Activated CD8-positive, alpha-beta memory T cell treated with anti-CD3 and anti-CD28 coated beads, Interleukin-2, amount 50 U/mL, for 24 hours (primary cell): ENCODE data around the gene PPP2R5E.
"Not testable (repeated sequence)": the region's sequence is repeated elsewhere in the genome, so short reads cannot be mapped to it uniquely, and the experiment has no call there.

Source experiments
- DNase-seq: peaks from one replicate; pipeline ENCODE4 v3.0.0-alpha.2; 2020; ENCODE audit errors: extremely low read depth

Gene PPP2R5E

GRCh38 chr14:63378444-63378843, 164.7 kb downstream of the PPP2R5E start:
- DNase-seq = no peak

GRCh38 chr14:63375769-63376168, 167.4 kb downstream of the PPP2R5E start:
- DNase-seq = no peak

DNA sequence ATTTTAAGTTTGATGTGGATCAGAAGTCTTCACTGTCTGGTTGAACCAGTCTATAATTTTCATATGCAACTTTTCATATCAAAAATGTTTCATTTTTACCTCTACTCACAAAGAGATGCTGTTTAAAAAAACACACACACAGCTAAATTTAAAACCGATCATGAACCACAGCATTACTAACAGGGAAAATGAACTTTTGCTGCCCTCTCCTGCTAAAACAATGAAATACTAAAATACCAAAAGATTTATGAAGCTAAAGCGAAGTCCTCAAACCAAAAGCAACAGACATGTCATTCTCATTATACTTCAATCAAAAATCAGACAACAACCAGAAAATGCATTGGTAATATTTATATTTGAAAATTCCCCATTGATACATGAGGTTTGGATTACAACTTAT, 171.6 kb downstream of the PPP2R5E start:
- not testable (repeated sequence) for DNase-seq

DNA sequence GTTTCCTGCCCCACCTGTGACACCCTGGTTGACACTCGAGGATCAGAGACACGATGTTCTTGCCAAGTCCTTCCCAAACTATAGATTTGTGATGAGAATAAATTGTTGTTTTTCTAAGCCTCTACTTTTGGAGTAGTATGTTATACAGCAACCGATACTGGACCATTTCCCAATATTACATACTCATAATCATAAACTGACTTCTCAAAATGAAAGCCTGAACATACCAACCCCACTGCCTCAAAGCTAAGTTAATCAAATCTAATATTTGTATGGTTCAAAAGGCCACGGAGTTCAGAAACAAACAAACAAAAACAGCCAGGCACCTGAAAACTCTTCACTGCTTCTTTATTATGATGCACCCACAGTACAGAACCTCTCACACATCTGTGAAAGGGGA, 172.1 kb downstream of the PPP2R5E start:
- DNase-seq = no peak

GRCh38 chr14:63367742-63368364, 175.3 kb downstream of the PPP2R5E start:
- DNase-seq = no peak

DNA sequence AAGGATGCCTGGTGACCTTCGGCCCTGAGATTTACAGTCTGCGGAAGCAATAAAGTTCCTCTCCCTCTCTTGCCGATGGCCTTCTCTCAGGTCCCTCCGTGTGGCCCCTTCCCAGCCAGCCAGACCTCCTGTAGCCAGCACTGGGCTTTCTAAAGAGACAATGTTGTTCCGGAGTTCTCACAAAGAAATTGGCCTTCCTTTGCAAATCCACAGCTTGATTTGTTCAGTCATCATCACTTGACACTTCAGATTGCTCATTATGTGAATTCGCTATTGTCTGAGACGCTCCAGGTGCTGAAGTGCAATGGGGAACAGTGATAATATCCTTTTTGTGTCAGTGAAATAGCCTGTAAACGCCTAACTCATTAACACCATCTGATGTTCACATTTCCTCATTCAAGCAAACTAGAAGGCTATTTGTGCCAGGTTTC, 180.8 kb downstream of the PPP2R5E start:
- no peak for DNase-seq

- DNase-seq = no peak
Observed at GRCh38 chr14:63361790-63362189, 181.4 kb downstream of the PPP2R5E start.

DNA sequence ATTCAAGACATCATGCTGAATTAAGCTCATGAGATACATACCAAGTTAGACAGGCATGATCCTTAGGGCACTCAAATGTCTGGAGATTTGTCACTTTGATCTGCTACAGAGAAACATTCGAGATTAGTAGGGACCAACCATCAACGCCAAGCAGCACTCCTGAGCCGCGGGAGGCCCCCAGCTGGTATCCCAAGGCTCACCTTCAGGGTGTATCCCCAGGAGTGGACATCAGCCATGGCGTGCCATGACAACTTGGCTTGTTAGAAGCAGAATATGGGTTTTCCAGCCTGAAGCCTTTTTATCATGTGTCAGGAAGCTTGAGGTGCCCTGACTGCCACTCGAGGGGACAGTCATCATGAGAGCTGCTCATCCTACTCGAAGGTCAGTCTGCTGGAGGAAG, 185.3 kb downstream of the PPP2R5E start:
- no peak for DNase-seq

GRCh38 chr14:63345826-63346225, 197.4 kb downstream of the PPP2R5E start:
- no peak for DNase-seq

DNA sequence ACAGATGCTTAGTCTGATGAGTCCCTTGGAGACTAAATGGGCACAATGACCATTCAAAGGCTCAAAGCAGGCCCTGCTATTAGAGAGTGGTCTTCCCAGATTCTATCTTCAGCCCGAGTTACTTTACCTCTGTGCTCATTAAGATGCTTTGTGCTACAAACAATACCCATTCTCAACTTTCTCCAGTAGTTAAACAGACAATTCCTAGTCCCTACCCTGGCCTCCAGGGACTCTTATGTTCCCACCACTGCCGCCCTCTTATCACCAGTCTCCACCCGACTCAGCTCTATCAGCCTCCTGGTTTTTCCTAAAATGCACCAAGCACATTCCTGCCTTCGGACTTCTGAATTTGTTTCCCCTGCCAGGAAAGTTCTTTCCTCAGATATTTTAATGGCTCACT, 198.8 kb downstream of the PPP2R5E start:
- DNase-seq = no peak

DNA sequence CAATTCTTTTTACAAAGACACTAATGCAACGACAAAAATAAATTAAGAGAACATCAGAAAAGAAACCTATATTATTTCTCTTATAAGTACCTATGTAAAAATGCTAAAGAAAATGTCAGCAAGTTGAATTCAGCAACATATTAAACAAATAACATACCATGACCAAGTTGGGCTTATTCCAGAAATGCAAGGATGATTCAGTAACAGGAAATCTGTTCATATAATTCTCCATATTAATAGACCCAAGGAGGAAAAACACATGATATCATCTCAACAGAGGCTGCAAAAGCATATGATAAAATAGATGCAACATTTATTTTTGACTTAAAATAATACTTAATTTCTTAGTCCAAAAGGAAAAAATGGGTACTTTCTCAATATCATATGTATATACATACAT, 199.3 kb downstream of the PPP2R5E start:
- no peak for DNase-seq

- no peak for DNase-seq
Observed at GRCh38 chr14:63342371-63342770, 200.8 kb downstream of the PPP2R5E start.

DNA sequence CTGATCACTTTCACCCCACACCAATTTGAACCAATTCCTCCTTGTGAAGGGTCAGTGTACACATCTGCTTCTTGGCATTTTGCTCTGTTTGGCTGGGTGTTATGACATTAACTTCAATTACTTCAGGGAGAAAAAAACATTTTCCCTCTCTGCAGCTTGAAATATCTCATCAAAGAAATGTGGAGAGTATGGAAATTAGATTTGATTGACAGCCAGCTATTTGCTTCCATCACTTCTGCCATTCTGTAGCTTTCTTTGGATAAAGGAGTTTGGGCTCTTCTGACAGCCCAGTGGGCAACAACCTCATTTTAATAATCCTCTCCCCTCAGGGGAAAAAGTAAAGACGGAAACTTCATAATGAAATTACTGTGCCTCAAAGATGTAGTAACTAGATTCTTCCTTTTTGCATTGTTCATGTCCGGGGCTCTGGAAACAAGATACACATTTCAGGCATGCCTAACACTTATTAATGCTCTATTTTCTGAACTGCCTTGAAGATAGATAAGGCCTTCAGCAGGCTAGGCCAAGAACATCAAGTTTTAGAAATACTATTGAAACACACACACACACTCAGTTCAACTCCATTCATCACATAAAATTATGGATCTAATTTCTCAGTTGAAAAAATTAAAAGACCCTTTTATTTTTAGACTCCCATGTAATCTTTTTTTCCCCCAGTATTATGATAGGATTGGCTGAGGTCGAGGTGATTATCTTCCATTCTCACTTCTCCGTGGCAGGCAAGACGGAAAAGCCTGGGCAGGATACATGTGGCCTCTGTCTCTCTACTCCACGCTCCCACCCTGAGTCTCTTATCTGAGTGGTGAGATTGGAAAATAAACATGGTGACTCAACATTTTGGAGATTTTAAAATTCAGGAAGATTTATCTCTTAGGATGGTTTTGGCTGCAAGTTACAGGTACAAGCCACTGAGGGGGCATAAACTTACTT, 214.1 kb downstream of the PPP2R5E start:
- no peak for DNase-seq

DNA sequence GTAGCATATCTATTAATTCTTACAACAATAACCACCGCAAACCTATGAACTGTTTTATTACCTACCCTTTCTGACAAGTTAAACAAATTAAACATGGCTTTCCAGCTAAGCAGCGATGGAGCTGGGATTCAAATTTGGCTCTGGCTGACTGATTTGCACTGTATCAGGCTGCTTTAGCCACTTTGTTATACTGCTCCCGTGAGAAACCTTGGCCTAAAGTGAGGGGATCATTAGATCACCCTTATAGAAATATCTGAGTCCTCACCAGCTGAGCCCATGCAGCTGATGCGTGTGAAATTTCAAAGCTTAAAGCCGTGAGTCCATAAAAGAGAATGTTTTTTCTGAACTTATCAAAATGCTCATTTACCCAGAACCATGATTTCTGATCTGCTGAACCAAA, 216.3 kb downstream of the PPP2R5E start:
- DNase-seq = no peak

DNA sequence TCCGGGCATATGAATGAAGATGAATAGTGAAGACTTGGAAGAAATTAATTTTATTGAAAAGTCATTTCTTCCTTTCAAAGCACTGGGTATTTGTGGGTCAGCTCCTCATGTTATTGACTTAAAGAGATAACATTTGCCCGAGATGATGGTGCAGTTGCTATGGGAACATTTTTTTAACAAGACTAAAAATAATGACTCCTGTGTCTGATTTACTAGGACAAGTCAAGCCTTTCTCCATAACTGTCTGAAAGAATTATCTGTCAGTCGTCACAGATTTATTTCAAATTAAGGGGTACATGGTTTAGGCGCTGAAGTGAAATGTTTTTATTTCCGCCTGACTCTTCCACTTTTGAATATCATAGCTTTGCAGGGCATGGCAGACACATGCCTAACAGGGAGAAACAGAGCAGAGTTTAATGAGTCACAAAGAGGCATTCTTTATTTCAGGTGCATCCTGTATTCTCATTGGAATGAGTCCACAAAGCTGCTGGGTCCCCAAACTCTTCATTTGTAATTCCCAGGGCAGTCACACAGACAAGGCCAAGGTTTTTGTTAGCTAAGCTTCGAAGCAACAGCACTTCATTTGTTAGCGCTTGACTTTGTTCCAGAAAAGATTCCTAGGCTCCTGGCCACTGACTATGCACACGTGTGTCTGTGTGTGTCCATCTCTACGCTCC, 220.1 kb downstream of the PPP2R5E start:
- DNase-seq = no peak

DNA sequence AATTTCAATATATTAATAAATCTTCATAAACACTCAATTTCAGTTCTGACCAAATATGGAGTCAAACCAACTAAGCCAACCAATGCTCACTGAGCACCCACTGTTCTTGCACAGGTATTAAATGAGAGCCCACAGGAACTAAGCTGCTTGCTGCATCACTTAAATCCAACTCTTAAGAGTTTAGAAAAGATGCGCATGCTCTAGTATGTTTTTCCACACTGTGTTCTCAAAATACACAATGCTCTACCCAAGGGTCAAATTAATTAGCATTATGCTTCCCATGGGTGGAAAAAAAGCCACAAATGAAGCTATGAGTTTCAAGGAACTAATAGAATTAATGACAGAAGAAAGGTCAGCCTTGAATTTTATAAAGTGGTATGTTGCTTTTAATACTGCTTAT, 220.7 kb downstream of the PPP2R5E start:
- DNase-seq = no peak
